HL-60 (cell line): ENCODE measurements around the gene MGST2.

ENCODE experiments used
- CTCF ChIP-seq: IDR thresholded peaks from one replicate; pipeline ENCODE4 v1.5.1; 2011; ENCODE audit warnings: low read length, control low read depth, inconsistent platforms; ENCODE audit not compliant: insufficient read depth
- POLR2AphosphoS5 ChIP-seq: IDR thresholded peaks from 2 replicates; pipeline ENCODE4 v1.6.1; 2012; ENCODE audit warnings: low read depth

DNA sequence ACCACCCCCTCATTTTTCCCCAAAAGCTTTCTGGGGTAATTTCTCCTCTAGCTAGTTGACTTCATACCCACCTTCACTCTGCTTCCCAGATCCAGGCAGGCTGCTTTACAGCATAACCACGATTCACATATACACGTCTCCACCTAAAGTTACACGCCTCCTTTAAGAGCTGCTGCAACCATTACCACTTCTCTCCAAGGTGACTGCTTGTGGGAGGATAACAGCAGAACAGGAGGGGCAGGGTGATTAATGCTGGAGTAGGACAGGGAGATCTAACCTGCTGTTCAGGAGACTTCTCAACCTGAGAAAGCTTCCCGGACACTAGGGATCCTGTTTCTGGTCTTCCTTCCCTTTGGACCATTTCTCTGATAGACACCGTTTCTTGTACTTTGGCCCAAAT lies 77.4 kb downstream of the MGST2 start:
- no peak for TF ChIP-seq CTCF
- TF ChIP-seq POLR2AphosphoS5 = no peak
